Breast epithelium (tissue), 3 donors: ENCODE results near the gene IL1RAPL2.

Source experiments
- POLR2A ChIP-seq: fragments of 450-650 bp; IDR thresholded peaks from one replicate; pipeline ENCODE4 v1.6.1; 2016; ENCODE audit warnings: antibody characterized with exemption, mild to moderate bottlenecking, moderate library complexity
- TF ChIP-seq, protein P1 (sequence below), 3 donors: fragments of 450-650 bp; IDR thresholded peaks; one replicate each; pipeline ENCODE4 v1.5.1; 2016 to 2017; ENCODE audit warnings: antibody characterized with exemption in 3 of 3, mild to moderate bottlenecking in 3 of 3, moderate library complexity in 3 of 3

DNA sequence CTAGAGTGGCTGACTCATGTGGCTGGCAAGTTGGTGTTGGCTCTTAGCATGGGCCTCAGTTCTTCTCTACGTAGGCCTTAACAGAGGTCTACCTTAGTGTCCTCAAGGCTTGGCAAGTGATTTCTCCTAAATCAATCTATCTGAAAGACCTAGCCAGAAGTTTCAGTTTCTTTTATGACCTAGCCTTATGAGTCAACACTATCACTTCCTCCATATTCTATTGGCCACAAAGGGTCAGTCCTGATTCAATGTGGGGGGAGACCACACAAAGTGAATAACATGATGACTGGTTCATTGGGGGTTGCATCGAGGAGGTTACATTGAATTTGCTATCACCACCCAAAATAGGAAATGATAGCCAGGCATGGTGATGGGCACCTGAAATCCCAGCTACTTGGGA, 1250.5 kb downstream of the IL1RAPL2 start:
- TF ChIP-seq, protein P1, sequence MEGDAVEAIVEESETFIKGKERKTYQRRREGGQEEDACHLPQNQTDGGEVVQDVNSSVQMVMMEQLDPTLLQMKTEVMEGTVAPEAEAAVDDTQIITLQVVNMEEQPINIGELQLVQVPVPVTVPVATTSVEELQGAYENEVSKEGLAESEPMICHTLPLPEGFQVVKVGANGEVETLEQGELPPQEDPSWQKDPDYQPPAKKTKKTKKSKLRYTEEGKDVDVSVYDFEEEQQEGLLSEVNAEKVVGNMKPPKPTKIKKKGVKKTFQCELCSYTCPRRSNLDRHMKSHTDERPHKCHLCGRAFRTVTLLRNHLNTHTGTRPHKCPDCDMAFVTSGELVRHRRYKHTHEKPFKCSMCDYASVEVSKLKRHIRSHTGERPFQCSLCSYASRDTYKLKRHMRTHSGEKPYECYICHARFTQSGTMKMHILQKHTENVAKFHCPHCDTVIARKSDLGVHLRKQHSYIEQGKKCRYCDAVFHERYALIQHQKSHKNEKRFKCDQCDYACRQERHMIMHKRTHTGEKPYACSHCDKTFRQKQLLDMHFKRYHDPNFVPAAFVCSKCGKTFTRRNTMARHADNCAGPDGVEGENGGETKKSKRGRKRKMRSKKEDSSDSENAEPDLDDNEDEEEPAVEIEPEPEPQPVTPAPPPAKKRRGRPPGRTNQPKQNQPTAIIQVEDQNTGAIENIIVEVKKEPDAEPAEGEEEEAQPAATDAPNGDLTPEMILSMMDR (IDR thresholded peaks at IDR 0.05) = no peak
- TF ChIP-seq POLR2A = no peak
